GM12801 (cell line): ENCODE measurements around the gene KLHL30.

Experiments used
- CTCF ChIP-seq: IDR thresholded peaks from one replicate; pipeline ENCODE4 v1.5.1; 2011; ENCODE audit warnings: control low read depth; ENCODE audit not compliant: insufficient read length; ENCODE audit errors: extremely low read depth

Gene KLHL30

GRCh38 chr2:238174701-238175100 lies 36.2 kb downstream of the KLHL30 start:
- TF ChIP-seq CTCF = no peak

- TF ChIP-seq CTCF = no peak
These were observed 38.1 kb downstream of the KLHL30 start for GRCh38 chr2:238176613-238177012.

GRCh38 chr2:238180554-238180953 lies 42.1 kb downstream of the KLHL30 start:
- TF ChIP-seq CTCF = no peak

- no peak for TF ChIP-seq CTCF
These were observed 43.9 kb downstream of the KLHL30 start for GRCh38 chr2:238182362-238182761.

GRCh38 chr2:238183821-238184220 lies 45.4 kb downstream of the KLHL30 start:
- TF ChIP-seq CTCF = no peak

GRCh38 chr2:238187618-238188548 lies 49.4 kb downstream of the KLHL30 start:
- no peak for TF ChIP-seq CTCF

- TF ChIP-seq CTCF = no peak
These were observed 52.0 kb downstream of the KLHL30 start for GRCh38 chr2:238190445-238190844.
